ENCODE results near the gene CCDC149. TPM values are rescaled to one million over a fixed set of nuclear protein-coding genes. Genes with fewer than 3 reads are reported as not detected.

The CCDC149 gene
- total RNA-seq, 1 experiment from 2014 or later: 5.3 TPM

DNA sequence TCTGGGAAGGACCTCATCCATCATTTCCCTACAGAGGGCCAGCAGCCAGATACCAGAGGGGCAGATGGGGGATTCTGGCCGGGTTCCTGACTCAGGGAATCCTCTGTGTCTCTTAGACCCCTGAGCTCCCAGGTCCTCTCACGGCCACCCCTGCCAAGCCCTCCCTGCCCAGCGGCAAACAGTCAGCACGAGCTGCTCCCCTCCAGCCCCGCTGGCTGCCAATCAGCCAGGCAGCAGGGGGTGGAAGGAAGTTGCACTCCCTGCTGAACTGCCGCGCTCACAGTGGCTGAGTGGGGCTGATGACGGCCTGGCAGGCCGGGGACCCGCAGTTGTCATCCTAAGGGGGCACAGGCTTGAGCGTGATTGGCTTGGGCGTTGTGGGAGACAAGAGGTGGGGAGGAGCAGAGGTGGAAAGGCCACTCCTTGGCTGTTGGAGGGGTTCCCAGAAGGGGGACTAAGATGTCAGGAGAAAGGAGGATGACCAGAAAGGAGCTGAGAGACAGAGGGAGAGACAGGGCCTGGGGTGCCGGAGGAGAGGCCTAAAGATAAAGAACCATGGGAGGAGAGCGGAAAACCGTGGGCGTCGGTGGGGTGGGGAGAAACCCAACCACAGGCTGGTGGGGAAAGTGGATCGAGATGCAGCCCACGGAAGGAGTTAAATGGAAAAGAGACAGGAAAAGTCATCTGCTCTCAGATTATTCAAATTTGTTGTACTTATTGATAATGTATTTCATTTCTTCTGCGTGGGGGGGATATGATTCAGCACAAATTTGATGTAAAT, 4.4 kb upstream of the CCDC149 start:
- H3K79me2 ChIP-seq (ENCODE audit: insufficient read depth, low read length): no peaks in the 10 kb centered on the region
- TF ChIP-seq, protein P1, sequence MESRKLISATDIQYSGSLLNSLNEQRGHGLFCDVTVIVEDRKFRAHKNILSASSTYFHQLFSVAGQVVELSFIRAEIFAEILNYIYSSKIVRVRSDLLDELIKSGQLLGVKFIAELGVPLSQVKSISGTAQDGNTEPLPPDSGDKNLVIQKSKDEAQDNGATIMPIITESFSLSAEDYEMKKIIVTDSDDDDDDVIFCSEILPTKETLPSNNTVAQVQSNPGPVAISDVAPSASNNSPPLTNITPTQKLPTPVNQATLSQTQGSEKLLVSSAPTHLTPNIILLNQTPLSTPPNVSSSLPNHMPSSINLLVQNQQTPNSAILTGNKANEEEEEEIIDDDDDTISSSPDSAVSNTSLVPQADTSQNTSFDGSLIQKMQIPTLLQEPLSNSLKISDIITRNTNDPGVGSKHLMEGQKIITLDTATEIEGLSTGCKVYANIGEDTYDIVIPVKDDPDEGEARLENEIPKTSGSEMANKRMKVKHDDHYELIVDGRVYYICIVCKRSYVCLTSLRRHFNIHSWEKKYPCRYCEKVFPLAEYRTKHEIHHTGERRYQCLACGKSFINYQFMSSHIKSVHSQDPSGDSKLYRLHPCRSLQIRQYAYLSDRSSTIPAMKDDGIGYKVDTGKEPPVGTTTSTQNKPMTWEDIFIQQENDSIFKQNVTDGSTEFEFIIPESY (IDR thresholded peaks at IDR 0.05; ENCODE audit: extremely low read depth, insufficient replicate concordance, low read length): no peak
- TF ChIP-seq, protein P2, sequence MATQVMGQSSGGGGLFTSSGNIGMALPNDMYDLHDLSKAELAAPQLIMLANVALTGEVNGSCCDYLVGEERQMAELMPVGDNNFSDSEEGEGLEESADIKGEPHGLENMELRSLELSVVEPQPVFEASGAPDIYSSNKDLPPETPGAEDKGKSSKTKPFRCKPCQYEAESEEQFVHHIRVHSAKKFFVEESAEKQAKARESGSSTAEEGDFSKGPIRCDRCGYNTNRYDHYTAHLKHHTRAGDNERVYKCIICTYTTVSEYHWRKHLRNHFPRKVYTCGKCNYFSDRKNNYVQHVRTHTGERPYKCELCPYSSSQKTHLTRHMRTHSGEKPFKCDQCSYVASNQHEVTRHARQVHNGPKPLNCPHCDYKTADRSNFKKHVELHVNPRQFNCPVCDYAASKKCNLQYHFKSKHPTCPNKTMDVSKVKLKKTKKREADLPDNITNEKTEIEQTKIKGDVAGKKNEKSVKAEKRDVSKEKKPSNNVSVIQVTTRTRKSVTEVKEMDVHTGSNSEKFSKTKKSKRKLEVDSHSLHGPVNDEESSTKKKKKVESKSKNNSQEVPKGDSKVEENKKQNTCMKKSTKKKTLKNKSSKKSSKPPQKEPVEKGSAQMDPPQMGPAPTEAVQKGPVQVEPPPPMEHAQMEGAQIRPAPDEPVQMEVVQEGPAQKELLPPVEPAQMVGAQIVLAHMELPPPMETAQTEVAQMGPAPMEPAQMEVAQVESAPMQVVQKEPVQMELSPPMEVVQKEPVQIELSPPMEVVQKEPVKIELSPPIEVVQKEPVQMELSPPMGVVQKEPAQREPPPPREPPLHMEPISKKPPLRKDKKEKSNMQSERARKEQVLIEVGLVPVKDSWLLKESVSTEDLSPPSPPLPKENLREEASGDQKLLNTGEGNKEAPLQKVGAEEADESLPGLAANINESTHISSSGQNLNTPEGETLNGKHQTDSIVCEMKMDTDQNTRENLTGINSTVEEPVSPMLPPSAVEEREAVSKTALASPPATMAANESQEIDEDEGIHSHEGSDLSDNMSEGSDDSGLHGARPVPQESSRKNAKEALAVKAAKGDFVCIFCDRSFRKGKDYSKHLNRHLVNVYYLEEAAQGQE (IDR thresholded peaks at IDR 0.05; ENCODE audit: low read depth): no peak
- no peak for TF ChIP-seq CBX3 (IDR thresholded peaks at IDR 0.05; ENCODE audit: low read depth)
- TF ChIP-seq TCF7L2 (IDR thresholded peaks at IDR 0.05; ENCODE audit: borderline replicate concordance, extremely low read depth, insufficient read depth, insufficient read length): no peak
- TF ChIP-seq, protein P3, sequence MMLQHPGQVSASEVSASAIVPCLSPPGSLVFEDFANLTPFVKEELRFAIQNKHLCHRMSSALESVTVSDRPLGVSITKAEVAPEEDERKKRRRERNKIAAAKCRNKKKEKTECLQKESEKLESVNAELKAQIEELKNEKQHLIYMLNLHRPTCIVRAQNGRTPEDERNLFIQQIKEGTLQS (IDR thresholded peaks at IDR 0.05): no peak
- TF ChIP-seq, protein P4, sequence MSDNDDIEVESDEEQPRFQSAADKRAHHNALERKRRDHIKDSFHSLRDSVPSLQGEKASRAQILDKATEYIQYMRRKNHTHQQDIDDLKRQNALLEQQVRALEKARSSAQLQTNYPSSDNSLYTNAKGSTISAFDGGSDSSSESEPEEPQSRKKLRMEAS (IDR thresholded peaks at IDR 0.05): no peak
- TF ChIP-seq EZH2 (IDR thresholded peaks at IDR 0.05): no peak
- no peak for TF ChIP-seq ZFX (IDR thresholded peaks at IDR 0.05)
- TF ChIP-seq YY1 (IDR thresholded peaks at IDR 0.05; ENCODE audit: extremely low read depth, insufficient replicate concordance, low read depth, low read length): no peak
- no peak for TF ChIP-seq SIN3A (IDR thresholded peaks at IDR 0.05; ENCODE audit: low read depth)
- no peak for ATAC-seq
- no peaks in the 10 kb centered on the region for H3K9me2 ChIP-seq (ENCODE audit: insufficient read depth)
- ChIA-PET RAD21 (ENCODE audit: low non-redundant PET in 1 of 2, low total read pairs in 2 of 2, uncharacterized antibody in 2 of 2, unreplicated experiment in 2 of 2) (no interaction called here), CTCF (no interaction called here), POLR2A (no interaction called here)
- no peaks in the 10 kb centered on the region for H3K27me3 ChIP-seq (ENCODE audit: insufficient read depth, low read length)
- H3K9ac ChIP-seq (ENCODE audit: low read length): no peak overlapping the region
- DNase-seq (ENCODE audit: low read depth, low spot score): no peak
- H3K4me1 ChIP-seq (ENCODE audit: control insufficient read depth in 1 of 2, insufficient read depth in 2 of 2, low read length in 2 of 2): peaks cover 3 to 6% of the 10 kb centered on the region in 2 experiments; a peak in 2 of 4 replicates
- no peak overlapping the region for H2AFZ ChIP-seq (ENCODE audit: low read depth, low read length, poor library complexity, severe bottlenecking)
- H3K4me2 ChIP-seq (ENCODE audit: low read length): no peak overlapping the region
- H3K36me3 ChIP-seq (ENCODE audit: control insufficient read depth in 1 of 2, insufficient read depth in 2 of 2, low read length in 2 of 2): no peaks in the 10 kb centered on the region
- no peaks in the 10 kb centered on the region for H3K9me3 ChIP-seq (ENCODE audit: control insufficient read depth in 1 of 2, insufficient read depth in 1 of 2, low read depth in 1 of 2, low read length in 2 of 2)
- intact Hi-C loops (cut with micrococcal nuclease): no loop called here
- no peak overlapping the region for H3K4me3 ChIP-seq (replicated peaks in 1 of 2; ENCODE audit: low read depth in 1 of 2, low read length in 2 of 2)
- no peak overlapping the region for H3K27ac ChIP-seq (ENCODE audit: low read depth, low read length)
- no peaks in the 10 kb centered on the region for H4K20me1 ChIP-seq (ENCODE audit: insufficient read depth)
- no TSS peak for BruUV-seq (replicated peaks)
